Activated CD8-positive, alpha-beta T cell treated with anti-CD3 and anti-CD28 coated beads for 36 hours (primary cell): ENCODE data around the gene CMTM5. TPM values are rescaled to one million over a fixed set of nuclear protein-coding genes. Genes with fewer than 3 reads are reported as not detected.
A peak's percentile ranks its signal among the peaks of the same experiment; 100 is the strongest.

Experiments
- ATAC-seq: fragments of 200-7000 bp; cut with Tn5 transposase; one replicate; pipeline ENCODE4 v1.10.0; 2021; ENCODE audit warnings: mild to moderate bottlenecking, moderate library complexity
- CTCF ChIA-PET: fragments of 350-600 bp; sonication (Branson Sonifier 250); formaldehyde crosslinking; loops from one replicate; lab custom pipeline; 2021; ENCODE audit warnings: antibody characterized with exemption; lab: Charles Lee
- POLR2A ChIA-PET: fragments of 350-600 bp; sonication (Branson Sonifier 250); formaldehyde crosslinking; loops from one replicate; lab custom pipeline; 2021; ENCODE audit warnings: antibody characterized with exemption; lab: Charles Lee
- DNase-seq: peaks from one replicate; pipeline ENCODE4 v3.0.0-alpha.2; 2020
- H3K27ac Mint-ChIP-seq: one replicate; pipeline ENCODE4 v1.8.0; 2021; ENCODE audit warnings: mild to moderate bottlenecking, mixed read lengths
- H3K27me3 Mint-ChIP-seq: one replicate; pipeline ENCODE4 v1.8.0; 2021; ENCODE audit warnings: mixed read lengths
- H3K36me3 Mint-ChIP-seq: one replicate; pipeline ENCODE4 v1.8.0; 2021; ENCODE audit warnings: low read depth, mixed read lengths
- H3K4me1 Mint-ChIP-seq: one replicate; pipeline ENCODE4 v1.8.0; 2021; ENCODE audit warnings: low read depth, mixed read lengths
- H3K4me3 Mint-ChIP-seq: one replicate; pipeline ENCODE4 v1.8.0; 2021; ENCODE audit warnings: mild to moderate bottlenecking, moderate library complexity, mixed read lengths
- H3K9me3 Mint-ChIP-seq: one replicate; pipeline ENCODE4 v1.8.0; 2021; ENCODE audit warnings: mixed read lengths
- intact Hi-C: fragments of 100-400 bp; cut with micrococcal nuclease; formaldehyde crosslinking; loops from one replicate; pipeline ENCODE4 v1.10.0; 2022
- total RNA-seq, 2 experiments: library from RNA; stranded (reverse); gene quantifications; one replicate each; pipeline ENCODE4 v1.2.3, GENCODE V29; 2021
- TF ChIP-seq, protein P1 (sequence below): fragments of 200-600 bp; IDR thresholded peaks from one replicate; pipeline ENCODE4 v1.8.0; 2022; ENCODE audit warnings: antibody characterized with exemption, mild to moderate bottlenecking

Gene CMTM5
- total RNA-seq, 2 experiments from 2014 or later, result not detected

DNA sequence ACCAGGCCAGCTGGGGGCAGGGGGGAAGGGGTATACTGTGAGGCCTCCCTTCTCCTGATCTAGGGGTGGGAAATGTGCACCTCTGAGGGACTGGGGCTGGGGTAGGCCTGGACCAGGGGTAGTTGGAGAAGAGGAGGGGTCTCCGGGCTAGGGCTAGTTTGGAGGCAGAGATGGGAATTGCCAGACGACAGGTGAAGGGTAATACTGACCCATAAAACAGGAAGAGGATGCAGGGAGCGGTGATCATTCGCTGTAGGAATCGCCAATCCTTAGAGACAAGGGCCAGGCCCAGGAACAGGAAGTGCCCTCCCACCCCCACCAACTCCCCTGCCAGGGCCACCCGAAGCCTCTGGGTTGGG is 28.6 kb upstream of the CMTM5 start:
- TF ChIP-seq, protein P1, sequence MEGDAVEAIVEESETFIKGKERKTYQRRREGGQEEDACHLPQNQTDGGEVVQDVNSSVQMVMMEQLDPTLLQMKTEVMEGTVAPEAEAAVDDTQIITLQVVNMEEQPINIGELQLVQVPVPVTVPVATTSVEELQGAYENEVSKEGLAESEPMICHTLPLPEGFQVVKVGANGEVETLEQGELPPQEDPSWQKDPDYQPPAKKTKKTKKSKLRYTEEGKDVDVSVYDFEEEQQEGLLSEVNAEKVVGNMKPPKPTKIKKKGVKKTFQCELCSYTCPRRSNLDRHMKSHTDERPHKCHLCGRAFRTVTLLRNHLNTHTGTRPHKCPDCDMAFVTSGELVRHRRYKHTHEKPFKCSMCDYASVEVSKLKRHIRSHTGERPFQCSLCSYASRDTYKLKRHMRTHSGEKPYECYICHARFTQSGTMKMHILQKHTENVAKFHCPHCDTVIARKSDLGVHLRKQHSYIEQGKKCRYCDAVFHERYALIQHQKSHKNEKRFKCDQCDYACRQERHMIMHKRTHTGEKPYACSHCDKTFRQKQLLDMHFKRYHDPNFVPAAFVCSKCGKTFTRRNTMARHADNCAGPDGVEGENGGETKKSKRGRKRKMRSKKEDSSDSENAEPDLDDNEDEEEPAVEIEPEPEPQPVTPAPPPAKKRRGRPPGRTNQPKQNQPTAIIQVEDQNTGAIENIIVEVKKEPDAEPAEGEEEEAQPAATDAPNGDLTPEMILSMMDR, result no peak
- Mint-ChIP-seq H3K4me3 (no peak overlapping the region), H3K4me1 (peaks cover 4% of the 10 kb centered on the region), H3K36me3 (no peaks in the 10 kb centered on the region), H3K27me3 (peaks cover 16% of the 10 kb centered on the region), H3K9me3 (no peaks in the 10 kb centered on the region), H3K27ac (no peak overlapping the region)
- ChIA-PET POLR2A (no interaction called here), CTCF (interaction anchor here (1.2 kb wide), 1 partner anchor 20 kb away, joined by 3 read pairs; no protein-coding TSS in a partner anchor)
- intact Hi-C loops, result no loop called here
- DNase-seq, result no peak
- ATAC-seq, result no peak

DNA sequence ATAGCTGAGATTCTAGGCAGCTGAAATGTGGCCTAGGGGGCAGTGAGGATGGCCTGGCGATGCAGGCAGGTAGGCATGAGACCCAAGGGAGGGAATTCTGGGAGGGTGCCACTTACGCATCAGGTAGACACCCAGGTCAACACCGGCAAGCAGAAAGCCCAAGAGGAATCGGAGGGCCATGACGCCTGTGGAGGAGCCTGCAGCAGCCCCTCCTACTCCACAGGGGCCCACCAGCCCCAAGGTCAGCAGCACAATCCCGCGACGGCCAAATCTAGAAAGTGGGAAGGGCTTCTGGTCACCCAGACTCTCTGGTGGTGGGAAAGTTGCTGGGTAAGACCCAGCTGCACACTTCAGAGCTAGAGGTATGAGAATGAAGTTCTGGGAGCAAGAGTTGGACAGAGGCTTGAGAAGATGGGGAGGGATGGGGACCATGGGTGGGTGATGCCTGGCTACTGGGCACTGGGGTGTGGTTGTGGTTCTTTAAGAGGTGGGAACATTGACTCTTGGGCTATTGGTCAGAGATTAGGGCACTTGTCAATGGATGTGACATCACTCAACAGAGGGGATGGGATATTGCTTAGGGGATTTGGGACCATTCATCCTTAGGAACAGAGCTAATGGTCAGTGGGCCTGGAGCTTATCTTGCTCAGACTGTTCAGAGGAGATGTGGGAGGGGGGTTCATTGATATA is 27.5 kb upstream of the CMTM5 start:
- DNase-seq, result no peak
- POLR2A ChIA-PET, result interaction anchor here (1.1 kb wide), 1 partner anchor 11 kb away, joined by 3 read pairs; no protein-coding TSS in a partner anchor
- TF ChIP-seq, protein P1, result no peak
- intact Hi-C loops, result no loop called here
- H3K4me3 Mint-ChIP-seq, result no peak overlapping the region
- H3K9me3 Mint-ChIP-seq, result no peaks in the 10 kb centered on the region
- no peak for ATAC-seq
- H3K27me3 Mint-ChIP-seq, result peaks cover 26% of the 10 kb centered on the region
- CTCF ChIA-PET, result no interaction called here
- H3K27ac Mint-ChIP-seq, result no peak overlapping the region
- H3K36me3 Mint-ChIP-seq, result no peaks in the 10 kb centered on the region
- H3K4me1 Mint-ChIP-seq, result peaks cover 4% of the 10 kb centered on the region

DNA sequence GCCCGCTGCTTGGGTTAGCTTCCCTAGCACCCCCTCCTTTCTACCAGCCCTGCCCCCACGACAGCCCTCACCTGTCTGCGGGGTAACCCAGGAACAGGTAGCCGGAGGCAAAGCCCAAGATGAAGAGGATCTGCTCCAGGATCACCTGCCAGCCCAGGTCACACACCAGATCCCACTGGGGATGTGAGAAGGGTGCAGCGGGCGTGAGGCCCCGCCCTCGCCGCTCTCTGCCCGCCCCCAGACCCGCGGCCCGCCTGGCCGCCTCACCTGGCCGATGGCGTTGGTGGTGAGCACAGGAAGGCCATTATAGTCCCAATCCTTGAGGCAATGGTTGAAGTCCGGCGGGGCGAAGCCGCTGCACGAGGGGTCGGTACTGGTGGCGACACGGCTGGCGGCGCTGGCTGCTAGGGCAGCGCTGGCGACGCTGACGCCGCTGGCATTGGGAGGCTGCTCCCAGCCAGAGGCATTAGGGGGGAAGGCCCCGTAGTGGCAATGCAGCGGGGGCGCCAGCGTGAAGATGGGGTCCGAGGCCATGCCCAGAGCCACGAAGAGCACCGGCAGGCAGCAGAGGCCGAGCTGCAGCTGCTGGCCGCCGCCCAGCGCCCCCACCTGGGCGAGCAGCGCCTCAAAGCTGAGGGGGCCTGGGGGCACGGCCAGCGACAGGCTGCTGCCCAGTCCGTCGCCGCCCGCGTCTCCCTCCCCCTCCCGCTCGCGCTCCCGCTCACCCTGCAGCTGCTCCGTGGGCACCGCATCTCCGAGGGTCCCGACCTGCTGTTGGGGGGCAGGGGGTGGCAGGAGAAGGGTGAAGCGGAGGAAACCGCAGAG is 25.0 kb upstream of the CMTM5 start:
- peak; percentile 6 for DNase-seq

DNA sequence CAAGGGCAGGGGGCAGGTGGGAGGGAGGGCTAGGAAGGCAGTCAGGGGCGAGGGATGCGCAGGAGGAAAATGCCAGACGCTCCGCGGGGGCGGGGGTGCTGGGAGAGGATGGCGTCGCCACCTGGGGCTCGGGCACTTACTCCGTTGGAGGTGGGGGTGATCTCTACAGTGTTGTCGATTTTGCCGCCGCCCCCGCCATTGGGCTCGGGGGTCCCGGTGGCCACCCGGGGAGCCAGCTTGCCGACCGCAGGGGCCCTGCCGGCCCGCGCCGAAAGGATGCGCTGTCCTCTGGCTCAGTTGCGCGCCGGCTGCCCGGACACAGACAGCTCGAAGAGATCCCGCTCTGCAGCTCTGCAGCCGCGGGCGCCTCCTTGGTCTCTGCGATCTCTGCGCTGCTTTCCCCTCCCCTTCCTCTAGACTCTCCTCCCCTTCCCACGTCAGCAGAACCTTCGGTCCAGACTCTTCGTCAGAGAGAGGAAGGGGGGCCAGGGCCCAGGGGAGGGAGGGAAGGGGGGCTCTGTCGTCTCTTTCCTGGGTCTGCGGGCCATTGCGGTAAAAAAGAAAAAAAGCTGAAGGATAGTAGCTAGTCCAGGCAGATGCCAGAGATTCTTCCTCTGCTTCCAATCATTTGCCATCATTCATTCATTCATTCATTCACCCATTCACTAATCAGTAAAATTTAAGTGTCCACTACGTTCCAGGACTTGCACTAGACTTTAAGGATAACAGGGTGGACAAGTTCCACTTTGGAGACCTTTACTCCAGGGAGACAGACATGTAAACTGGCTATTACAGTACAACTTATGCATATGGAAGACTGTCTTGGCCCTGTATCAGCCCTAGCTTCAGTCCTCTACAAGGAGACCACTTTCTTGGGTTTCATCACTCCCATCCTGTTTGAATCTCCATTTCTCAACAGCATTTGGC is 24.1 kb upstream of the CMTM5 start, which contains the start of gene SLC22A17:
Gene SLC22A17 (minus strand): TSS at position 382 of the 927 bp plus-strand sequence.
- CTCF ChIA-PET, result interaction anchor here (1.1 to 2.8 kb wide), 3 partner anchors 14 to 27 kb away, joined by 3 to 19 read pairs (median 7); no protein-coding TSS in a partner anchor
- Mint-ChIP-seq H3K27ac (no peak within 1 kb of the TSS), H3K4me1 (peaks cover 4% of the 10 kb centered on the region), H3K4me3 (peak within 1 kb of the TSS; percentile 54), H3K36me3 (no peaks in the 10 kb centered on the region), H3K9me3 (no peaks in the 10 kb centered on the region), H3K27me3 (peaks cover 35% of the 10 kb centered on the region)
- intact Hi-C loops, result no loop called here
- POLR2A ChIA-PET, result interaction anchor here (0.8 to 2.0 kb wide), 2 partner anchors 11 to 31 kb away, joined by 3 to 6 read pairs; partner anchors contain the start of gene PABPN1
- DNase-seq (peak; percentile 71), ATAC-seq (peak; percentile 92)
- TF ChIP-seq, protein P1, result no peak

More for the DNA sequence above, 25.0 kb upstream of the CMTM5 start:
- Mint-ChIP-seq H3K9me3 (no peaks in the 10 kb centered on the region), H3K4me3 (peak overlapping the region; percentile 54), H3K27me3 (peaks cover 35% of the 10 kb centered on the region), H3K4me1 (peaks cover 4% of the 10 kb centered on the region), H3K27ac (no peak overlapping the region), H3K36me3 (no peaks in the 10 kb centered on the region)
- CTCF ChIA-PET, result interaction anchor here (1.1 to 2.8 kb wide), 3 partner anchors 13 to 28 kb away, joined by 3 to 19 read pairs (median 7); no protein-coding TSS in a partner anchor
- POLR2A ChIA-PET, result interaction anchor here (2.0 kb wide), 1 partner anchor 30 kb away, joined by 6 read pairs; the partner anchor contains the start of gene PABPN1
- ATAC-seq, result peak; percentile 45
- intact Hi-C loops, result no loop called here
- TF ChIP-seq, protein P1, result no peak
